ES-I3 (cell line): Measurements from ENCODE around the gene SLC12A2.

ENCODE experiments used
- H3K36me3 ChIP-seq: 2 replicates; pipeline ENCODE4 v1.6.1; 2013; ENCODE audit warnings: mild to moderate bottlenecking, low read length, control low read depth, moderate library complexity; ENCODE audit not compliant: insufficient read depth
- H3K4me1 ChIP-seq: 2 replicates; pipeline ENCODE4 v1.6.1; 2013; ENCODE audit warnings: mild to moderate bottlenecking, control low read depth, low read length; ENCODE audit not compliant: insufficient read depth
- H3K9ac ChIP-seq: 2 replicates; pipeline ENCODE4 v1.6.1; 2013; ENCODE audit warnings: low read depth, mild to moderate bottlenecking, low read length, moderate library complexity
- H3K9me3 ChIP-seq: 2 replicates; pipeline ENCODE4 v1.6.1; 2013; ENCODE audit warnings: mild to moderate bottlenecking, low read length, moderate library complexity; ENCODE audit not compliant: control insufficient read depth, insufficient read depth

The SLC12A2 gene

DNA sequence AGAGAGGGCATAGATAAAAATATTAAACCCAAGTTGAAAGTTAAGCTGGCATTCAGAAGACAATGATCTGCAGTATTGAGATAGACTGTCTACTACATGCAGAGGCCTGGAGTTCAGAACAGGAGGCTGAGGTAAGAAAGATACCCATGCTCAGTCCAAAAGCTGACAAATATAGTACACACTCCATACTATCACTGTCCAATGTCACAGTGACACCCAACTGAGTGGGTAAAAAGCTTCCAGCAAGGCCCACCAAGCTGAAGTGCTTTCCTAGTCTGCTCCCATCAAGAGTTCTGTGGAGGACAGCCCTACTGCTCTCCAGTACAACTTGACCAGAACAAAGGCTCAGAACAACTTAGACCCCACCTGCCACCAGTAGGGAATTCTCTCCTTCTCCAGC lies 124.9 kb downstream of the SLC12A2 start:
- Histone ChIP-seq H3K4me1 (no peaks in the 10 kb centered on the region), H3K36me3 (no peaks in the 10 kb centered on the region), H3K9ac (no peak overlapping the region), H3K9me3 (no peaks in the 10 kb centered on the region)

DNA sequence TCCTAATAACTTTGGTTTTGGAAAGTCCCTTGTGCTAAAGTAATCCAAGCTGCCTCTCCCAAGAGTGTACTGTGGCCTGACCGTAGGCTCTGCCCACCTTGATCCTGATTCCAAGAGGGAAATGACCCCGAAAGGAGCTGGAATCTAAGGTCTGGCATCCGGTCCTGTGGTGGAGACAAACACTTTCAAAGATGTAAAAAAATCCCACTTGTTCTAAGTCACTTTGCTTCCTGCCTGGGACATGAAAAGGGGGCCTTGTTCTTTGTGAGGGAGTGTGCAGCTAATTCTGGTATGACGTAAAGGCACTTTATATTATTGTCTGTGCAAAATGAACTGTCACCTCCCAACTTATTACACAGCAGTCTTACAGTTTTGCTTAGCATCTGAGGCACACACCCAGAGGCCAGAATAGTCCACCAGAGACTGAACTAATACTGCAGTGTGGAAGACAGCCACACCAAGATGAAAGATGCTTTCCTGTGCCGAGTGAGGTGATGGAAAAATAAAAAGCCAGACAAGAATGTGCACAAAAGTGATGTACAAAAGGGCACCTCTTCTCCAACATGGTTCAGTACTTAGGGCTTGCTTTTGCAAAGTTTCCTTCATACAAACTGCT lies 128.7 kb downstream of the SLC12A2 start:
- H3K9me3 ChIP-seq: no peaks in the 10 kb centered on the region
- no peaks in the 10 kb centered on the region for H3K4me1 ChIP-seq
- H3K9ac ChIP-seq: no peak overlapping the region
- H3K36me3 ChIP-seq: no peaks in the 10 kb centered on the region

DNA sequence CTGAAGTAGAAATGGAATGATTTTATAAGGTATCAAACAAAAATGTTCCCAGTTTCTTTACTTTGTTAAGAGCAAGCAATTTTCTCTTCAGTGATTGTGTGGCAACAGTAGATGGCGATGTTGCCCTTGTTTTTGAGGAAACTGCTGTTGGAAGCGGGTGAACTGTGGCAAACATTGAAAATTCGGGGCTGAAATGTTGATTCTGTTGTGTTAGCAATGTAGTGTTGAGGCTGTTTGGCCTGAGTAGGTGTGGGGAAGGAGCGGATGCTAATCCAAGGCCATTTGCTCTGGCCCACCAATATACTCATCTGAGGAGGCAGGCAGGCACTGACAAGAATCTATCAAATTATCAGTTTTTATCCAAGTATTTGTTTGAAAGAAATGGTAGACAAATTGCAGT lies 129.8 kb downstream of the SLC12A2 start:
- Histone ChIP-seq H3K9ac (no peak overlapping the region), H3K9me3 (no peaks in the 10 kb centered on the region), H3K36me3 (no peaks in the 10 kb centered on the region), H3K4me1 (no peaks in the 10 kb centered on the region)

DNA sequence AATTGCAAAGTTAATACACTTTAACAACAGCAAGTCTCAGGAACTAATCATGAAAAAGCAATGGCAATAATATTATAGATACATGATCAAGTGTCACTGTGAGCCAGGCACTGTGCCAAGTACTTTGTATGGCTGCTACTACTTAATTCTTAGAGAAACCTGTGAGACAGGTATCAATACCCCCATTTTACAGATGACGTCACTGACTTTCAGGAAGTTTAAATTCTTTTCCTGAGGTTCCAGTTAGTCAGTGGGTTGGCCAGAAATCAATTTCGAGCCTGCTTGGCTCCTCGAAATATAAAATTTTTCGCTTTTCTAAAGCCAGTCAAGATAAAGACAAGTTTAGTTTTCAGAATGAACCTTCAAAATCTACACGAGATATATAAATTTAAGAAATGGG lies 130.3 kb downstream of the SLC12A2 start:
- Histone ChIP-seq H3K36me3 (no peaks in the 10 kb centered on the region), H3K4me1 (no peaks in the 10 kb centered on the region), H3K9me3 (no peaks in the 10 kb centered on the region), H3K9ac (no peak overlapping the region)

DNA sequence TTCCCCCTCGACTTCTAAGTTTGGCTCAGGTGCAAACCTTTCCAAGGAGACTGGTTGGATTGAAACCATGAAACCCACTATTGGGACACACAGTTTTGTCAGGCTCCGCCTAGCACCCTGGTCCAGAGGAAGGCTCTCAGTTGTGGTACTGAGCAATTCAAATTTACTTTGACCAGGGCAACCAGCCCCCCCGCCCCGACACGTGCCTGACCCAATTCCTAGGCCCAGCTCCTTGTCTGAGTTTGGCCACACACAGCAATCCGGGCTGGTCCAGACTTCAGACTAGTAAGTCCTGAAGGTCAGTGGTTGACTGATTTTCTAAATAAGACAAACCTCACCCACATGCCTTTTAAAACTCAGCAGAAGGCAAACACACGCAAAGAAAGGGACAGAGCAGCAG lies 132.7 kb downstream of the SLC12A2 start:
- Histone ChIP-seq H3K36me3 (no peaks in the 10 kb centered on the region), H3K4me1 (no peaks in the 10 kb centered on the region), H3K9me3 (no peaks in the 10 kb centered on the region; the same call in 1 of the 2 replicates), H3K9ac (no peak overlapping the region)

DNA sequence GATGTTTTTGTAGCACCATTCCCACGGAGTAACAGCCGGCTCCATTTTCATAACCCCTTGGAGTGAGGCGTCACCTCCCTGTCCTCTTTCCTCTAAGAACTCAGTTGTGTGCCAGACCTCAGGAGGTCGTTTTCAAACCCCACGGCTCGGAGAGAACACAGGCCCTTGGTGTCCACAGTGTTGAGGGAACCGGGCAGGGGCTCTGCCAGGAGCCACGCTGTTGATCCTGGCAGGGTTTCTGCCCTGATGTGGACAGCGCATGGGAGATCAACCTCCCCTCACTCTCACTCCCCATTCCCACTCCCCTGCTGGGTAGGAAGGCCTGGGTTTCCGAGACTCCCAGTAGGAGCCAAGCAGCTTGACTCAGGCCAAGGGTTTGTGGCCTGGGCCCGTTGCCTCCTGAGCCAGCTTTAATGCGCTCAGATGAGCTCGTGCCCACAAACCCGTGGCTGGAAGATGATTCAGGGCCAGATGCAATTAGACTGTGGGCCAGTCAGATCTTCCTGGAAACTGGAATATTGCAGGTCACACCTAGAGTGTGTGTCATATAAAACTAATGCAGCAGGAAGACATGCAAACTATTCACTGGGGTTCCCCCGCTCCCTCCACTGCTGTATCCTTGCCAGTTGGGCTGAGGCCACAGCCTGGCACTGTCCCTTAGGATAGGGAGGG lies 133.4 kb downstream of the SLC12A2 start:
- Histone ChIP-seq H3K9ac (no peak overlapping the region), H3K4me1 (no peaks in the 10 kb centered on the region), H3K36me3 (no peaks in the 10 kb centered on the region), H3K9me3 (no peaks in the 10 kb centered on the region; the same call in 1 of the 2 replicates)

DNA sequence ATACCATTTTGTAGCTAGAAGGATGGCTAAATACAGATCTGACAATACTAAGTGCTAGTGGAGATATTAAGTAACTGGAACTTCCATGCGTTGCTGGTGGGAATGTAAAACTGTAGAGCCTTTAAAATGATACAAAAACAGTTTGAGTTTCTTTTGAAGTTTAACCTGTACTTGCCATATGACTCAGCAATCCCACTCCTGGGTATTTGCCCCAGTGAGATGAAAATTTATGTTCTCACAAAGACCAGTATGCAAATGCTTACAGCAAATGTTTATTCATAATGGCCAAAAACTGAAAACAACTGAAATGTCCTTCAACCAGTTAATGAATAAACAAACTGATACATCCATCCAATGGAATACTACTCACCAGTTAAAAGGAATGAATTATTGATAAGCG lies 137.3 kb downstream of the SLC12A2 start:
- Histone ChIP-seq H3K9me3 (no peaks in the 10 kb centered on the region; the same call in 1 of the 2 replicates), H3K4me1 (no peaks in the 10 kb centered on the region), H3K9ac (no peak overlapping the region), H3K36me3 (no peaks in the 10 kb centered on the region)

DNA sequence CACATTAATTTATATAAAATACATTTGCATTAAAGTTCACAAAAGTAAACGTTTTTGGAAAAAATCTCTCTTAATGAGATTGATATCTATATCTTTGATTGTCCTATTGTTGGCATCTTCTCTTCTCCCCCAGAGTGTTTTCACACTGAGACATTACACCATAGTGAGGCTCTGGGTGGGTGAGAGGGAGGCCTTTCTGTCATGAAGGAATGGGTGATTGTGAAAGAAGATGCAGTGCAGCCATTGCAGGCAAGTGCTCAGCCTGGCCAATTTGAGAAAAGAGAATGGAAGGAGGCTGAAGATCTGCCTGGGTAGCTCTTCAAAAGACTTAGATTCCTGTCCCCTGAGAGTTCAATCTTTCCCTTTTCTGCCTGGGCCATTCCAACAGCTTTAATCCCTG lies 140.8 kb downstream of the SLC12A2 start:
- H3K9ac ChIP-seq: no peak overlapping the region
- H3K4me1 ChIP-seq: no peaks in the 10 kb centered on the region
- H3K36me3 ChIP-seq: no peaks in the 10 kb centered on the region
- H3K9me3 ChIP-seq: no peaks in the 10 kb centered on the region; the same call in 1 of the 2 replicates

DNA sequence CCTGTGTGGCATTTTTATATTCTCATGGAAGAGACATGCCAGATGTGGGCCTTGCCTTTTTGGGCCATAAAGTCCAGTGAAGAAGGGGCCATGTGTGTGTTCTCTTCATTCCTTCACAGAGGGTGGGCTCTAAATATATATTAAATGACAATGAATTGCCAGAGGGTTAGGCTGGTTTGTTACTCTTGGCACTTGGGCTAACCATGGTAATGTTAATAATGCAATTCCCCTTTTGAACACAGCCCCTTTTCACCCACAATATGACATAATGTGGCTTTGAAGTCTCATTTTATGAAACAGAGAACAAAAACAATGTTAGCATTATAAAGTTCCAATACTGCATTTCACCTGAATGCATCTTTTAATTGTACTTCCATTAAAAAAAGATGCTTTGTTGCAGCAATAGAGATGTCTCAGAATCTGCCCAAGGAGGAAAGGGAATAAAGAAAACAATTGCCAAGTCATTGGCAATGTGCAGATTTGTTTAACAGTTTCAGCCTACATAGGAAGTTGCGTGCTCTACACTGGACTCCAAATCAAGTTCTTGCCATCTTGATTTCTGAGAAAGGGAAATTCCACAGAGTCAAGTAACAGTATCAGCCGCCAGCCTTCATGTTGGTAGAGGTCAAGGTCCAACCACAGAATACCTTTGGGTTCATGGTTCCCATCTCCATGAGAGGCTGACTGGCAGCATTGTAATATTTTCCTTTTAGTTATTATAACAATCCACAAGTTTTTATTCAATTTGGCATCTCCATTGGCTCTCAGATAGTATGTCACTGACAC lies 141.9 kb downstream of the SLC12A2 start:
- no peaks in the 10 kb centered on the region for H3K4me1 ChIP-seq
- H3K9me3 ChIP-seq: no peaks in the 10 kb centered on the region; the same call in 1 of the 2 replicates

DNA sequence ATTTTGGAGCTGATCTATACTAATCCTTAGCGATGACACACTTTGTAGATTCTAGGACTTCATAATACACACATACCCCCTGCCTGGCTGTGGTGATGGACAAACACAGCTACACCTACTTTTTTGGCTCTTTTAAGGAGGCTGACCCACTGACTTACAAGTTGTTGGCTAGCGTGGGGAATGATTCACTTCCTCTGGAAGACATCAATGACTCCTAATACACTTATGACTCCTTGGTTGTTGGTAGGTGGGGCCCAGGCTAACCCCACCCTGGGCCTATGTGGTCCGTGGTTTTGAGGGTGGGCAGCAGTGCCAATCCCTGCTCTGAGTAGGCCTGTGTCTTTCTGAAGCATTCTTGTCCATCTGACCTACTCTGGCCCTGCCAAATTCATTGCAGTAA lies 144.4 kb downstream of the SLC12A2 start:
- no peaks in the 10 kb centered on the region for H3K4me1 ChIP-seq
- no peaks in the 10 kb centered on the region for H3K36me3 ChIP-seq
- no peaks in the 10 kb centered on the region for H3K9me3 ChIP-seq
- no peak overlapping the region for H3K9ac ChIP-seq

More for the DNA sequence above, 141.9 kb downstream of the SLC12A2 start:
- no peaks in the 10 kb centered on the region for H3K36me3 ChIP-seq
- H3K9ac ChIP-seq: no peak overlapping the region

DNA sequence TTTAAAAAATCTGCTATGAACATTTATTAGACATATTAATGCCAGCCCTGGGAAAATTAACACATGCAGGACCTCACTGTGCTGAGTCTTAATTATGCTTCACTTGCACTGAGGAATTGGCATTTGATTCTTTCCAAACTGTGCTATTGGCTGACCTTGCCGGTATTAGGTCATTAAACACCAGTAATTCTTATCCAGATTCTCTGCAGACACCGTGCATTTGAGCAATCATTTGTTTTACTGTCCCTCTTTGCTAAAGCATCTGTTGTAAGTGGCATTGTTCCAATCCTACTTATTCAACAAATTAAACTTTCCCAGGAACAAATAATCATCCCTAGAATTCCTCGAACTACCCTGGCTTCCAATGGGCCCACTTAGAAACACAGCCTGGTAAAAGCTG lies 145.0 kb downstream of the SLC12A2 start:
- H3K9ac ChIP-seq: no peak overlapping the region
- no peaks in the 10 kb centered on the region for H3K9me3 ChIP-seq
- no peaks in the 10 kb centered on the region for H3K36me3 ChIP-seq
- H3K4me1 ChIP-seq: no peaks in the 10 kb centered on the region

DNA sequence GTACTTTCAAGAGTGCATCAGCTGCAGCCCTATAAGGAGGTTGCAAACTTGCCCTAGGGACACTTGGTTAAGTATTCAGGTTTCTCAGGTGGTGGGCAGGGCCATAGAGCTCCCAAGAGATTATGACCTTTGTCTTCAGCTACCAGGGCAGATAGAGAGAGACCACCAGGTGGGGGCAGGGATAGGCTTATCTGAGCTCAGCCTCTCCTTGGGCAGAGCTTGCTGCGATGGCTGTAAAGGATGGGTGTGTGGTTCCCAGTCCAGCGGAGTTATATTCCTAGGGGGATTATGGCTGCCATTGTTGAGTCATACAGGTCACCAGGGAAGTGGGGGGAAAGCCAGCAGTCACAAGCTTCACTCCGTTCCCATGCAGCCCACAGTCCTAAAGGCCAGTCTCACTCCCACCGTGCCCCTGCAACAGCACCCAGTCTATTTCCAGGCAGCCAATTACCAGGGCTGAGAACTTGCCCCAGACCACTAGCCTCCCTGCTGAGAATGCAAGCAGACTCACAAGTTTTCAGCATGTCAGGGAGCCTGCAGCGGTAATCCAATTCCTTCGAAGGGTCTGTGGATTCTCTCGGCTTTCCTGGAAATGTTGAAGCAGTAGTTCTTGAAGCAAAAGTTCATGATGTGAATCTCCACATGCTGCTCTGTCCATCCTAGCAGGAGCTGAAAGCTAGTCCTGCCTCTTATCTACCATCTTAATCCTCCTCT lies 151.5 kb downstream of the SLC12A2 start:
- no peak overlapping the region for H3K9ac ChIP-seq
- no peaks in the 10 kb centered on the region for H3K36me3 ChIP-seq
- no peaks in the 10 kb centered on the region for H3K9me3 ChIP-seq
- H3K4me1 ChIP-seq: 0 out of 2 replicates have a peak, but pooled peaks cover 5% of the 10 kb centered on the region

DNA sequence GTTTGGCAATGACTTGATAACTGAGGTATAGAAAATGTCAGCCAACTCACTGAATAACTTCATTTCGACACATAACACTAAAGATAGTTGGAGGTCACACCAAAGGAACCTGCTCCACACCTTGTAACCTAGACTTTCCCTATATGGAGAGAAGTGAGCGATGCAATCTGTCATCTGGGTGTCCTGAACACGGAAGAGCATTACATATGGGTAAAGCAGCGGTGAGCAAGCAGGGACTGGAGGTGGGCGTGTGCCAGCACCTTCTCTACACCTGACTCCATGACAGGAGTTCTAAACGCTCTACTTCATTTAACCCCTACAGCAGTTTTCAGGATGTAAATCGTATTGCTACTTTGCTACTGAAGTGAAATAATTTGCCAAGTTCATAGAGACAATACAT lies 152.8 kb downstream of the SLC12A2 start:
- Histone ChIP-seq H3K9me3 (no peaks in the 10 kb centered on the region), H3K4me1 (0 out of 2 replicates have a peak, but pooled peaks cover 5% of the 10 kb centered on the region), H3K36me3 (no peaks in the 10 kb centered on the region), H3K9ac (no peak overlapping the region)

DNA sequence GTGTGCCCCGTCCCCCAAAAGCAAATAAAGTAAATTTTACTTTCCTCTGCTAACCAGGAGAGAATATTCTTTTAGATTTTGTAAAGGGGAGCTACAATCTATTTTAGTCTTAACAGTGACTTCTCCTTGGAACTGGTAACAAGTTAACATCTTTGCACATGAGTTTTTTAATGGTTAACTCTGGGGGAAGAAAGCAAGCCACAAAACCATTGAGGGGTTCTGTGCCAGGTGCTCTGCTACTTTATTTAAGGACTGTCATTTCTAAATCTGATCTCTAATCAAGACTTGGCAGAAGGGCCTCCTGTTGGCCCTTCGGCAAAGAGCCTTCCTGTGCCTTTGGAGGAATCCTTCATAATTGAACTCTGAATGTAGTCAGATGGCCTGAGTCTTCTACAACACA lies 153.4 kb downstream of the SLC12A2 start:
- Histone ChIP-seq H3K36me3 (no peaks in the 10 kb centered on the region), H3K4me1 (0 out of 2 replicates have a peak, but pooled peaks cover 5% of the 10 kb centered on the region), H3K9me3 (no peaks in the 10 kb centered on the region), H3K9ac (no peak overlapping the region)
